ENCODE data around the gene GDI1. TPM values are rescaled to one million over a fixed set of nuclear protein-coding genes. Genes with fewer than 3 reads are reported as not detected.

Gene GDI1
- total RNA-seq, 2 donors from 2014 or later = 63.3 to 65.0 TPM

DNA sequence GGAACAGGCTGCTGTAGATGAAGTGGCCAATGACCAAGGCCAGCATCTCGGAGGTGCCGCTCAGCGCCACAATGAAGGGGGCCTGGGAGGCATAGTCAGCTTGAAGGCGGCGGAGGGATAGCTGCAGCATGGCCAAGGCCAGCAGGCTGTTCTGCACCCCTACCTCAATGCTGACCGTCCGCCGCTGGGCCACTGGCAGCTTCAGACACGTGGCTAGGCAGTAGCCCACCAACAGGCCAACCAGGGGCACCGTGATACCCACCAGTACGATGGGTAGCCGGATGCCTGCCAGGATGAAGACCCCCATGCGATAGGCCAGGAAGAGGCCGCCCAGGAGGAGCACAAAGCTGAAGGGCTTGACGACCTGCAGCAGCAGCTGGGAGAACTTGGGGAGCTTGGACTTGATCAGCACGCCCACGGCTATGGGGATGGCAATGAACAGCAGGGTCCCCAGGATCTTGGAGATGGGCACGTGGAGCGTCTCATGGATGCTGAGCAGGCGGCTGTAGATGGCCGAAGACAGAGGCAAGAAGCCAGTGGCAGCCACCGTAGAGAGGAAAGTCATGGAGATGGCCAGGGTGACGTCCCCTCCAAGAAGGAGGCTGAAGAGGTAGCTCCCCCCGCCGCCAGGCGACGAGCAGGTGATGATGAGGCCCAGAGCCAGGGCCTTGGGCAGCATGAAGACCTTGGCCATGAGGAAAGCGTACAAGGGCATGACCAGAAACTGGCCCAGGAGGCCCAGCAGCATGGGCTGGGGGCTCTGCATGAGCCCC, 50.8 kb downstream of the GDI1 start:
- intact Hi-C loops (cut with DNase I, micrococcal nuclease) = no loop called here
- ATAC-seq = no peak
- no peak for DNase-seq

DNA sequence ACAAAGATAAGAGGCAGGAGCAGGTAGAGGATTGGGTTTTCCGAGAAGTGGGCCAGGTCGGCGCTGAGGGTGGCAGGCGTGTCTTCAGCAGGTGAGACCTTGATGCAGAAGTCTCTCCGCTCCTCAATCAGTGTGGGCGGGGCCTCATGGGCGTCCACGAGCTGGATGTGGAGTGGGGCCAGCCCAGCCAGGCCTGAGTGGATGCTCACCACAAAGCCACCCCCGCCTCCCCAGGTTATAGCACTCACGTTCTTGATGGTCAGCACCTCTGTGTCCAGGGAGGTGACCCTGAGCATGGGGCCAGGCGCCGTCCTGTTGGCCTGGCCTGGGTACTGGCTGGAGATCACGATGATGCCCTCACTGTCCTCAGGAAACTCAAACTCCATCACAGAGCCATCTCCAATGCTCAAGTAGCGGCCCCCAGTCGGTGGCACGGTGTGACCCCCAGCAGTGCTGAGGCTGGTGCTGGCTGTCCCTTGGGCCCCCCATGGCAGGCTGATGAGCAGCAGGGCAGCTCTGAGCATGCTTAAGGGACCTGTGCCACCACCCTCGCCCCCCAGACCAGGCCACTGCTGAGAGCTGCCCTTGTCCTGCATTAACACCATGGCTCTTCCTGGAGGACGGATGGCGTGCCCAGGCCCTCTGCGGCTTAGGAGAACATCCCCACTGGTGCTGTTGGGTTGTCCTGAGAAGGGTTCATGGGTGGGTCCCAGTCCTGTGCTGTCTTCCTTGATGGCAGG, 51.6 kb downstream of the GDI1 start:
- no peak for ATAC-seq
- DNase-seq = no peak
- intact Hi-C loops (cut with DNase I, micrococcal nuclease) = no loop called here

- intact Hi-C loops (cut with DNase I, micrococcal nuclease) = no loop called here
Measured at GRCh38 chrX:154489182-154489581, 52.2 kb downstream of the GDI1 start.

GRCh38 chrX:154490021-154490413, 53.1 kb downstream of the GDI1 start:
- intact Hi-C loops (cut with DNase I, micrococcal nuclease) = no loop called here
- DNase-seq = peak; percentile 43

More at GRCh38 chrX:154489182-154489581, 52.2 kb downstream of the GDI1 start:
- no peak for DNase-seq
- ATAC-seq = no peak

DNA sequence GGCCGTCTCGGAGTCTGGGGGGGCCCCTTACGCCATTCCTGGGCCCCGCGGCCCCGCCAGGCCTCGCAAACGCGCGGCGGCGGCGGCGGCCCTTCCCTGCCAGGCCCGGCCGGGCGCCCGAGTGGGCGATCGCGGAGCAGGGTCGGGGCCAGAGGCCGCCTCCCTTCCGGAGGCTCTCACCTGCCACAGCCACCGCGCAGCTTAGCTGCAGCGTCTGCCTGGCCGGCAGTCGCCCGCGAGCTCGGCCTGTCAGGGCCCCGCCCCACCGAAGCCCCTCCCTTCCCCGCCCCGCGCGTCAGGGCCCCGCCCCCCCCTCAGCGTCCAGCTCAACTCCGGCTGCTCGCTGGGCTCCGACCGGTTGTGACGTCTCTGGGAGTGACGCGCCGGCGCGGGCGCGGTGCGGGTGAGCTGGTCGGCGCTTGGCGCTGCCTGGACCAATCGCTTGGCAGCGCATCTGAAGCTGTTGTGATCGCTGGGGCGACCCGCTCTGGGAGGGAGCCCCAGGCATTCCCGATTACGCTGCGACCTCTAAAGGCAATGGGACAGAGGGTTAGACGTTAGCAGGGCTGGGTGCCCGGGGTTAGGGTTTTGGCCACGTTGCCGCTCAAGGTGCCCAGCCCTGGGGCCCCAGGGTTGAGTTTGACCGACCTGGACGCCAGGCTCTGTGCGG, 53.6 kb downstream of the GDI1 start, which contains the start of gene SLC10A3:
Gene SLC10A3, minus strand, starts transcription at position 216 of the 670 bp plus-strand sequence. CDS start 1,689 bp downstream, outside the sequence.
- peak; percentile 90 to 93 for DNase-seq
- ATAC-seq = peak; percentile 86
- intact Hi-C loops (cut with DNase I, micrococcal nuclease) = no loop called here

More at GRCh38 chrX:154490021-154490413, 53.1 kb downstream of the GDI1 start:
- ATAC-seq = peak; percentile 19

Small RNA genes lying within 50 kb of the gene (microRNA-seq; reads per million reads assigned to microRNA genes)
- gene MIR6858 = 0 to 0.53 reads per million in 2 donors

Other genes with a start within 250 kb of the GDI1 start
- not detected for gene OPN1MW2, start 217.4 kb upstream of the GDI1 start, total RNA-seq
- not detected for gene OPN1MW3, start 179.6 kb upstream of the GDI1 start, total RNA-seq
- not detected for gene TEX28, start 142.0 kb upstream of the GDI1 start, total RNA-seq
- gene TKTL1, start 141.4 kb upstream of the GDI1 start, total RNA-seq = not detected
- gene FLNA, start 62.5 kb upstream of the GDI1 start, total RNA-seq = 100 to 1,000 TPM in 1 of 2 donors, 10 to 100 TPM in 1; 84.2 to 741 TPM
- 10 to 100 TPM; 31.9 to 33.1 TPM for gene EMD, start 57.9 kb upstream of the GDI1 start, total RNA-seq
- 1,000 to 10,000 TPM; 2,262 to 2,406 TPM for gene RPL10, start 38.8 kb upstream of the GDI1 start, total RNA-seq
- 10 to 100 TPM; 23.4 to 26.8 TPM for gene DNASE1L1, start 27.9 kb upstream of the GDI1 start, total RNA-seq
- 10 to 100 TPM; 28.8 to 40.8 TPM for gene TAFAZZIN, start 25.6 kb upstream of the GDI1 start, total RNA-seq
- 100 to 1,000 TPM; 100 to 105 TPM for gene ATP6AP1, start 8.5 kb upstream of the GDI1 start, total RNA-seq
- 10 to 100 TPM; 44.4 to 56.7 TPM for gene FAM50A, start 7.0 kb downstream of the GDI1 start, total RNA-seq
- gene PLXNA3, start 21.1 kb downstream of the GDI1 start, total RNA-seq = 10 to 100 TPM; 48.9 to 68.2 TPM
- gene LAGE3, start 42.1 kb downstream of the GDI1 start, total RNA-seq = 10 to 100 TPM in 1 of 2 donors, 1 to 10 TPM in 1; 9.8 to 11.5 TPM
- gene UBL4A, start 49.5 kb downstream of the GDI1 start, total RNA-seq = 10 to 100 TPM; 30.5 to 34.5 TPM
- 10 to 100 TPM; 23.8 to 30.0 TPM for gene SLC10A3, start 53.5 kb downstream of the GDI1 start, total RNA-seq
- 10 to 100 TPM; 64.3 to 75.0 TPM for gene FAM3A, start 79.1 kb downstream of the GDI1 start, total RNA-seq
- 10 to 100 TPM; 30.5 to 34.2 TPM for gene G6PD, start 109.7 kb downstream of the GDI1 start, total RNA-seq
- 10 to 100 TPM; 26.5 to 29.1 TPM for gene IKBKG, start 110.5 kb downstream of the GDI1 start, total RNA-seq
- gene CTAG1A, start 148.0 kb downstream of the GDI1 start, total RNA-seq = not detected
- gene CTAG1B, start 182.1 kb downstream of the GDI1 start, total RNA-seq = not detected
- gene CTAG2, start 216.4 kb downstream of the GDI1 start, total RNA-seq = not detected